ENCODE results near the gene TMEM239. TPM values are rescaled to one million over a fixed set of nuclear protein-coding genes. Genes with fewer than 3 reads are reported as not detected.

TMEM239 gene
- total RNA-seq, 2 experiments from 2014 or later = not detected

DNA sequence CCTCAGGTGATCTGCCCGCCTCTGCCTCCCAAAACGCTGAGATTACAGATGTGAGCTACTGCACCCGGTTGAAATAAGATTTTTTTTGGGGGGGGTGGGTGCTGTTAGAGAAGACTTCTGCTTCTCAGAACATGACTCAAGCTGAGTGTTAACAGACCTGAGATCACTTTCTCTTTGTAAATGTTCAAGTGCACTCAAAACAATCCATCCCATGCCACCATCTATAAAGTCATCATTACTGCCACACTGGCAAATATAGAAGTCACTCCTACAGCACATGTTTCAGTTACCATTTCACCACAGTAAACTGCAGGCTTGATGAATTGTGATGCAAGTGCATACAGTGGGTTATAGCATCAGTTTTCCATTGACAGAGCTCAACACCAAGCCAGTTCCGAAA lies 33.4 kb downstream of the TMEM239 start:
- CTCF ChIA-PET = no interaction called here
- H3K4me1 ChIP-seq (ENCODE audit: insufficient read depth, low read length) = peaks cover 17% of the 10 kb centered on the region
- peaks cover 29% of the 10 kb centered on the region for H3K4me1 Mint-ChIP-seq (ENCODE audit: low read depth)
- H3K9me3 ChIP-seq (ENCODE audit: control insufficient read depth in 1 of 2, insufficient read depth in 1 of 2, low read length in 2 of 2) = no peaks in the 10 kb centered on the region
- no peak overlapping the region for H3K4me3 ChIP-seq (ENCODE audit: low read length)
- H3K4me3 Mint-ChIP-seq = no peak overlapping the region
- no peak overlapping the region for H3K27ac Mint-ChIP-seq
- no peak for TF ChIP-seq CTCF (IDR thresholded peaks at IDR 0.05)
- intact Hi-C loops (cut with DNase I, micrococcal nuclease) = no loop called here
- H3K9me3 Mint-ChIP-seq = no peaks in the 10 kb centered on the region
- POLR2A ChIA-PET = no interaction called here
- no peaks in the 10 kb centered on the region for H3K27me3 Mint-ChIP-seq
- ATAC-seq (ENCODE audit: poor library complexity) (no peak), DNase-seq (no peak)
- peaks cover 3% of the 10 kb centered on the region for H3K36me3 ChIP-seq (ENCODE audit: insufficient read depth, low read length)
- H3K27ac ChIP-seq (ENCODE audit: low read depth in 1 of 2, low read length in 2 of 2) = no peak overlapping the region
- no peaks in the 10 kb centered on the region for H3K27me3 ChIP-seq (ENCODE audit: control insufficient read depth in 1 of 2, insufficient read depth in 2 of 2, low read length in 2 of 2)
- peaks cover 3% of the 10 kb centered on the region for H3K36me3 Mint-ChIP-seq (ENCODE audit: low read depth)

GRCh38 chr20:2851086-2851485 lies 34.9 kb downstream of the TMEM239 start:
- peaks cover 16% of the 10 kb centered on the region for H3K4me1 Mint-ChIP-seq (ENCODE audit: low read depth)
- H3K27me3 ChIP-seq (ENCODE audit: control insufficient read depth in 1 of 2, insufficient read depth in 2 of 2, low read length in 2 of 2) = no peaks in the 10 kb centered on the region
- no peak overlapping the region for H3K27ac ChIP-seq (ENCODE audit: low read depth in 1 of 2, low read length in 2 of 2)
- H3K4me3 ChIP-seq (ENCODE audit: low read length) = no peak overlapping the region
- CTCF ChIA-PET = interaction anchor here (0.9 to 1.5 kb wide), 2 partner anchors 10 to 163 kb away, joined by 3 to 6 read pairs; partner anchors contain the start of genes PCED1A and VPS16
- DNase-seq (peak in 1 of 14 experiments; percentile 7), ATAC-seq (ENCODE audit: poor library complexity) (no peak)
- no peak for TF ChIP-seq CTCF (IDR thresholded peaks at IDR 0.05)
- peaks cover 3% of the 10 kb centered on the region for H3K36me3 ChIP-seq (ENCODE audit: insufficient read depth, low read length)
- no peaks in the 10 kb centered on the region for H3K9me3 Mint-ChIP-seq
- H3K4me1 ChIP-seq (ENCODE audit: insufficient read depth, low read length) = peaks cover 17% of the 10 kb centered on the region
- no peak overlapping the region for H3K27ac Mint-ChIP-seq
- intact Hi-C loops (cut with DNase I, micrococcal nuclease) = loop anchor here in 1 of 2 experiments (2.0 kb wide), 1 partner anchor 162 kb away; no protein-coding TSS in a partner anchor
- no peaks in the 10 kb centered on the region for H3K27me3 Mint-ChIP-seq
- peaks cover 3% of the 10 kb centered on the region for H3K36me3 Mint-ChIP-seq (ENCODE audit: low read depth)
- POLR2A ChIA-PET = interaction anchor here (1.8 kb wide), 1 partner anchor 11 kb away, joined by 7 read pairs; the partner anchor contains the start of genes PCED1A and VPS16
- no peak overlapping the region for H3K4me3 Mint-ChIP-seq
- no peaks in the 10 kb centered on the region for H3K9me3 ChIP-seq (ENCODE audit: control insufficient read depth in 1 of 2, insufficient read depth in 1 of 2, low read length in 2 of 2)

- H3K4me3 Mint-ChIP-seq = no peak overlapping the region
- no peaks in the 10 kb centered on the region for H3K9me3 ChIP-seq (ENCODE audit: control insufficient read depth in 1 of 2, insufficient read depth in 1 of 2, low read length in 2 of 2)
- H3K27me3 Mint-ChIP-seq = no peaks in the 10 kb centered on the region
- intact Hi-C loops (cut with DNase I, micrococcal nuclease) = no loop called here
- H3K36me3 ChIP-seq (ENCODE audit: insufficient read depth, low read length) = peaks cover 36% of the 10 kb centered on the region
- H3K4me3 ChIP-seq (ENCODE audit: low read length) = no peak overlapping the region
- no peaks in the 10 kb centered on the region for H3K9me3 Mint-ChIP-seq
- H3K27me3 ChIP-seq (ENCODE audit: control insufficient read depth in 1 of 2, insufficient read depth in 2 of 2, low read length in 2 of 2) = no peaks in the 10 kb centered on the region
- no peak for TF ChIP-seq CTCF (IDR thresholded peaks at IDR 0.05)
- peaks cover 14% of the 10 kb centered on the region for H3K36me3 Mint-ChIP-seq (ENCODE audit: low read depth)
- ChIA-PET POLR2A (no interaction called here), CTCF (interaction anchor here (0.7 kb wide), 1 partner anchor 380 kb away, joined by 3 read pairs; no protein-coding TSS in a partner anchor)
- ATAC-seq (ENCODE audit: poor library complexity) (no peak), DNase-seq (no peak)
- H3K4me1 Mint-ChIP-seq (ENCODE audit: low read depth) = no peaks in the 10 kb centered on the region
- H3K4me1 ChIP-seq (ENCODE audit: insufficient read depth, low read length) = peaks cover 4% of the 10 kb centered on the region
- no peak overlapping the region for H3K27ac ChIP-seq (ENCODE audit: low read depth in 1 of 2, low read length in 2 of 2)
- no peak overlapping the region for H3K27ac Mint-ChIP-seq
Observed at GRCh38 chr20:2858591-2858990, 42.4 kb downstream of the TMEM239 start.

Data from CD4-positive, alpha-beta T cell (primary cell).